NCI-H187 (cell line): Measurements from ENCODE around the gene CAPN2.

ENCODE experiments used
- DNase-seq, 2 experiments: peaks; one replicate each; lab custom pipeline; 2025; lab: John Stamatoyannopoulos, UW

Gene CAPN2

GRCh38 chr1:223712194-223712849 is at the start of gene CAPN2:
Gene CAPN2, plus strand, starts transcription at chr1:223712539. Its CDS starts 102 bp downstream, at chr1:223712641.
- peak in 1 of 2 experiments; percentile 36 for DNase-seq

- no peak for DNase-seq
These were observed 49.4 kb upstream of the CAPN2 start for GRCh38 chr1:223662943-223663342.

- no peak for DNase-seq
These were observed 48.2 kb upstream of the CAPN2 start for GRCh38 chr1:223664106-223664505.

GRCh38 chr1:223665592-223666312 is 46.6 kb upstream of the CAPN2 start, which contains the start of gene CAPN8:
Gene CAPN8, minus strand, starts transcription at chr1:223665701. Its CDS starts 55 bp downstream, at chr1:223665646.
- DNase-seq: no peak

- no peak for DNase-seq
These were observed 44.7 kb upstream of the CAPN2 start for GRCh38 chr1:223667484-223668182.

GRCh38 chr1:223669003-223669795 is 43.1 kb upstream of the CAPN2 start:
- no peak for DNase-seq

GRCh38 chr1:223670458-223671159 is 41.7 kb upstream of the CAPN2 start:
- DNase-seq: no peak

- no peak for DNase-seq
These were observed 38.0 kb upstream of the CAPN2 start for GRCh38 chr1:223674119-223674890.

GRCh38 chr1:223678841-223679240 is 33.5 kb upstream of the CAPN2 start:
- no peak for DNase-seq

- DNase-seq: no peak
These were observed 32.2 kb upstream of the CAPN2 start for GRCh38 chr1:223680188-223680587.

- DNase-seq: no peak
These were observed 29.8 kb upstream of the CAPN2 start for GRCh38 chr1:223682502-223682901.

GRCh38 chr1:223683586-223684487 is 28.5 kb upstream of the CAPN2 start:
- peak; percentile 11 to 55 for DNase-seq

- DNase-seq: no peak
These were observed 27.9 kb upstream of the CAPN2 start for GRCh38 chr1:223684488-223684792.

GRCh38 chr1:223691121-223691520 is 21.2 kb upstream of the CAPN2 start:
- no peak for DNase-seq

GRCh38 chr1:223695014-223695548 is 17.3 kb upstream of the CAPN2 start:
- no peak for DNase-seq

- no peak for DNase-seq
These were observed 16.4 kb upstream of the CAPN2 start for GRCh38 chr1:223695941-223696340.

GRCh38 chr1:223700388-223700918 is 11.9 kb upstream of the CAPN2 start:
- DNase-seq: no peak

- DNase-seq: no peak
These were observed 11.2 kb upstream of the CAPN2 start for GRCh38 chr1:223700942-223701637.
